Neural progenitor cell (in vitro differentiated cells): ENCODE data around the gene TMX1. TPM values are rescaled to one million over a fixed set of nuclear protein-coding genes. Genes with fewer than 3 reads are reported as not detected.

Experiments
- DNase-seq: peaks from one replicate; pipeline ENCODE4 v3.0.0-alpha.2; 2016; ENCODE audit warnings: low spot score
- H2AFZ ChIP-seq: fragments of 200-600 bp; sonication (generic); replicated peaks from 2 replicates; pipeline ENCODE4 v1.6.1; 2016; ENCODE audit warnings: antibody characterized with exemption
- H3F3A ChIP-seq: fragments of 200-600 bp; sonication (generic); 2 replicates; pipeline ENCODE4 v1.6.1; 2016; ENCODE audit warnings: antibody characterized with exemption, low read depth
- H3K27ac ChIP-seq: fragments of 200-600 bp; sonication (generic); 2 replicates; pipeline ENCODE4 v1.5.1; 2016; ENCODE audit warnings: mild to moderate bottlenecking
- H3K27me3 ChIP-seq: fragments of 200-600 bp; sonication (generic); 2 replicates; pipeline ENCODE4 v1.6.1; 2016; ENCODE audit warnings: mild to moderate bottlenecking, moderate library complexity
- H3K36me3 ChIP-seq: fragments of 200-600 bp; sonication (generic); 2 replicates; pipeline ENCODE4 v1.5.1; 2016
- H3K4me1 ChIP-seq: fragments of 200-600 bp; sonication (generic); 2 replicates; pipeline ENCODE4 v1.6.1; 2016; ENCODE audit warnings: mixed run types
- H3K4me2 ChIP-seq: fragments of 200-600 bp; sonication (generic); 2 replicates; pipeline ENCODE4 v1.6.1; 2016
- H3K4me3 ChIP-seq: fragments of 200-600 bp; sonication (generic); 2 replicates; pipeline ENCODE4 v1.5.1; 2016
- H3K79me2 ChIP-seq: fragments of 200-600 bp; sonication (generic); 2 replicates; pipeline ENCODE4 v1.6.1; 2016; ENCODE audit warnings: low read depth
- H3K9ac ChIP-seq: fragments of 200-600 bp; sonication (generic); 2 replicates; pipeline ENCODE4 v1.6.1; 2016
- H3K9me3 ChIP-seq: fragments of 200-600 bp; sonication (generic); 2 replicates; pipeline ENCODE4 v1.5.1; 2016; ENCODE audit warnings: low read depth
- H4K20me1 ChIP-seq: fragments of 200-600 bp; sonication (generic); 2 replicates; pipeline ENCODE4 v1.6.1; 2016; ENCODE audit warnings: low read depth
- H3K27ac Mint-ChIP-seq: 3 replicates; pipeline ENCODE4 v1.8.0; 2021; ENCODE audit warnings: mixed read lengths
- H3K27me3 Mint-ChIP-seq: 2 replicates; pipeline ENCODE4 v1.8.0; 2022; ENCODE audit warnings: low read depth, mild to moderate bottlenecking, inconsistent platforms, moderate library complexity, mixed read lengths; ENCODE audit not compliant: insufficient read depth
- H3K36me3 Mint-ChIP-seq: 3 replicates; pipeline ENCODE4 v1.8.0; 2021; ENCODE audit warnings: mixed read lengths
- H3K4me1 Mint-ChIP-seq: 3 replicates; pipeline ENCODE4 v1.8.0; 2021; ENCODE audit warnings: mixed read lengths
- H3K4me3 Mint-ChIP-seq: 3 replicates; pipeline ENCODE4 v1.8.0; 2021; ENCODE audit warnings: mild to moderate bottlenecking, moderate library complexity, mixed read lengths
- H3K9me3 Mint-ChIP-seq: 3 replicates; pipeline ENCODE4 v1.8.0; 2020; ENCODE audit warnings: mixed read lengths
- EZH2 ChIP-seq: fragments of 200-600 bp; sonication (generic); IDR thresholded peaks from 2 replicates; pipeline ENCODE4 v1.6.1; 2017; ENCODE audit warnings: antibody characterized with exemption, mild to moderate bottlenecking, moderate library complexity
- EZH2phosphoT487 ChIP-seq: fragments of 200-600 bp; sonication (generic); IDR thresholded peaks from 2 replicates; pipeline ENCODE4 v1.6.1; 2017; ENCODE audit warnings: antibody characterized with exemption
- total RNA-seq: library from RNA; depleted of rRNA; stranded (reverse); fragments of >200 nt; gene quantifications from 2 replicates; pipeline ENCODE4 v1.2.3, GENCODE V29; 2015; ENCODE audit warnings: low replicate concordance
- TF ChIP-seq, protein P1 (sequence below): fragments of 200-600 bp; sonication (generic); IDR thresholded peaks from 2 replicates; pipeline ENCODE4 v1.5.1; 2017; ENCODE audit warnings: antibody characterized with exemption, mild to moderate bottlenecking

Gene TMX1
- total RNA-seq, 1 donor from 2014 or later: 96.4 TPM

DNA sequence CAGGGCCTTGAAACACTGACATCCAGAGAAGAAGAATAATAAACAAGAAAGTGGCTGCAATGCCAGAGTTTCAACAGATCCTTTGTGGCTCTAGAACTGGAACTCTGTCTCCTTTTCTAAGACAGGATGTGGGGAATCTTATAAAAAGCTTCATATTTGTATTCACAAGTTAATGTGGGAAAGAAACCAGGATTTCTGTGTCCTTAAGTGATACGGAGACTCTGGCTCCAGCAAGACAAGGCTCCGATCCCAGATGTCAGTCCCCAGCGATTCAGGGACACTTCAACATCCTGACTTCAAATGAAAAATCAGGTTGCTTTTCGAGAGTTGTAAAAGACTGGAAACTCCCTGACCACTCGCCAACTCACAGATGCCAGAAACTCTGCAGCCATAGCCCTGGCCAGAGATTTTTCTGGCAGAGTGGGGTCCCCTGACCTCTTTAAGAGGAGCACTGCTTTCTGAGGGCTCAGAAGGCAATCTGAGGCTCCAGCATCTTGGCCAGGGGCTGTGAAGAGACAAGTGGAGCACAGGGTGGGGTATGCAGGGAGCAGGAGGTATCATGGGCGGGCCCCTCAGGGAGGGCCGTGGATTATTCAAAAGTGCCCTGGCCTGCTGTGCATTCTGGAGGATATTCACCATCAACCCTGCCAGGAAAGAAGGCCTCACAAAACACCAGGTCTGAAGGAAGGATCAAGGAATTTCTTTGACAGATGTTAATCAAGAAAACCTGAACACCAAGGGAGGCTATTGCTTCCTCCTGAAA, 53.3 kb downstream of the TMX1 start:
- H3K4me2 ChIP-seq: no peak overlapping the region
- TF ChIP-seq, protein P1, sequence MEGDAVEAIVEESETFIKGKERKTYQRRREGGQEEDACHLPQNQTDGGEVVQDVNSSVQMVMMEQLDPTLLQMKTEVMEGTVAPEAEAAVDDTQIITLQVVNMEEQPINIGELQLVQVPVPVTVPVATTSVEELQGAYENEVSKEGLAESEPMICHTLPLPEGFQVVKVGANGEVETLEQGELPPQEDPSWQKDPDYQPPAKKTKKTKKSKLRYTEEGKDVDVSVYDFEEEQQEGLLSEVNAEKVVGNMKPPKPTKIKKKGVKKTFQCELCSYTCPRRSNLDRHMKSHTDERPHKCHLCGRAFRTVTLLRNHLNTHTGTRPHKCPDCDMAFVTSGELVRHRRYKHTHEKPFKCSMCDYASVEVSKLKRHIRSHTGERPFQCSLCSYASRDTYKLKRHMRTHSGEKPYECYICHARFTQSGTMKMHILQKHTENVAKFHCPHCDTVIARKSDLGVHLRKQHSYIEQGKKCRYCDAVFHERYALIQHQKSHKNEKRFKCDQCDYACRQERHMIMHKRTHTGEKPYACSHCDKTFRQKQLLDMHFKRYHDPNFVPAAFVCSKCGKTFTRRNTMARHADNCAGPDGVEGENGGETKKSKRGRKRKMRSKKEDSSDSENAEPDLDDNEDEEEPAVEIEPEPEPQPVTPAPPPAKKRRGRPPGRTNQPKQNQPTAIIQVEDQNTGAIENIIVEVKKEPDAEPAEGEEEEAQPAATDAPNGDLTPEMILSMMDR: no peak
- H3K9me3 Mint-ChIP-seq: no peaks in the 10 kb centered on the region

DNA sequence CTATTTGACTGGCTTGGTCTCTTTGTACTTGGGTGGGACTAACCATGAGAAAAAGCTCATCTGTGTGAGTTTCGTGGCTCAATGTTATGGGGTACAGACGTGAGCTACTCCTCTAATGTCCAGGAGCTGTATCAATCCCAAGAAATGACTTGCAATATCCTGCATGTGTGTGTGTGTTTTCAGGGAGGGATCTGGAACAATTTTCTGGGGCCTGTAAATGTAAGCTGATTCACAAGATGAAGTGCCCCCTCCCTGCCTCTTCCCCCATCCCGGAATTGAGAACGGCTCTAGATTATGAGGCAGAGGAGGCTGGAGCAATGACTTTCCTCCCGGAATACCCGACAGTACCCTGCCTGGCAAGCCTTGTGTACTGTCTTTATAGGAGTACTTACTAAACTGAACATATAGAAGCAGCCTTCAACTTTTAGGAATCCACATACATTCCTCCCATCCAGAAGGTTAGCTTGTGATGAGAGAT, 53.9 kb downstream of the TMX1 start:
- Histone ChIP-seq H3K4me2 (no peak overlapping the region), H3K27ac (no peak overlapping the region), H4K20me1 (no peaks in the 10 kb centered on the region), H3K9ac (no peak overlapping the region), H3K4me1 (no peaks in the 10 kb centered on the region), H3K36me3 (no peaks in the 10 kb centered on the region), H3K9me3 (no peaks in the 10 kb centered on the region), H2AFZ (no peak overlapping the region), H3K79me2 (no peaks in the 10 kb centered on the region), H3K4me3 (no peak overlapping the region), H3K27me3 (no peaks in the 10 kb centered on the region), H3F3A (no peaks in the 10 kb centered on the region)
- Mint-ChIP-seq H3K36me3 (no peaks in the 10 kb centered on the region), H3K27me3 (no peaks in the 10 kb centered on the region), H3K27ac (no peak overlapping the region), H3K9me3 (no peaks in the 10 kb centered on the region), H3K4me3 (no peak overlapping the region), H3K4me1 (peaks cover 18% of the 10 kb centered on the region)
- no peak for TF ChIP-seq EZH2
- no peak for TF ChIP-seq EZH2phosphoT487
- TF ChIP-seq, protein P1: no peak
- no peak for DNase-seq

More for the DNA sequence above, 53.3 kb downstream of the TMX1 start:
- H3K4me1 ChIP-seq: no peaks in the 10 kb centered on the region
- no peak for DNase-seq
- H3K27ac ChIP-seq: no peak overlapping the region
- H3K4me3 ChIP-seq: no peak overlapping the region
- H4K20me1 ChIP-seq: no peaks in the 10 kb centered on the region
- Mint-ChIP-seq H3K4me1 (peaks cover 18% of the 10 kb centered on the region), H3K27ac (no peak overlapping the region), H3K27me3 (peaks cover 3% of the 10 kb centered on the region), H3K4me3 (no peak overlapping the region), H3K36me3 (no peaks in the 10 kb centered on the region)
- H2AFZ ChIP-seq: no peak overlapping the region
- H3K27me3 ChIP-seq: no peaks in the 10 kb centered on the region
- no peaks in the 10 kb centered on the region for H3K9me3 ChIP-seq
- H3K79me2 ChIP-seq: no peaks in the 10 kb centered on the region
- H3K36me3 ChIP-seq: no peaks in the 10 kb centered on the region
- H3K9ac ChIP-seq: no peak overlapping the region
- H3F3A ChIP-seq: no peaks in the 10 kb centered on the region

DNA sequence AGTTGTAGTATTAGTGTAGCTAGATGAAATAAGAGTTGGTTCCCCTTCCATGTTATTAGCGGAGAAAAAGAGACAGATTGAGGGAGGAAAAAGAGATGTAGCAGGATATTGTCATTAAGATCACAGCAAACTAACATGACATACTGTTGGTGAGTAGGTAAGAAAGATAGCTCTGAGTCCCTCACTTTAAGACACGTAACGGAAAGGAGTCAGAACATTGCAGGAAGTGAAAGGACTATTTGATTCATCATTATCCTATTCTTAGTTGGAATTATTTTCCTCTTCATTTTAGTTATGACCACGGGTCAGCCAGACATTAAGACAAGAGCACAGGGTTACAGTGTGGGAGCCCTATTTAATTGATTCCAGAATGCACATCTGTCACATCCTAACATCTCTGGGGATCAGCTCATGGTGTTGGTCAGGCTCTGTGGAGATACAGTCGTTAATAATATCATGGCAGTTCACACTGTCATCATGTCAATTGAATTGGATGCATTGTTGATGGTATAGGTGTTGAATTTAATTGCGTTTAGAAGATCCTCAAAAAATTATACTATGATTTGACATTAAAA, 55.0 kb downstream of the TMX1 start:
- Mint-ChIP-seq H3K9me3 (no peaks in the 10 kb centered on the region), H3K4me1 (peaks cover 18% of the 10 kb centered on the region), H3K27ac (no peak overlapping the region), H3K27me3 (no peaks in the 10 kb centered on the region), H3K4me3 (no peak overlapping the region), H3K36me3 (no peaks in the 10 kb centered on the region)
- Histone ChIP-seq H3K9ac (no peak overlapping the region), H3K27ac (no peak overlapping the region), H3K9me3 (no peaks in the 10 kb centered on the region), H3K36me3 (no peaks in the 10 kb centered on the region), H3K4me1 (no peaks in the 10 kb centered on the region), H3K27me3 (no peaks in the 10 kb centered on the region), H3F3A (no peaks in the 10 kb centered on the region), H3K79me2 (no peaks in the 10 kb centered on the region), H3K4me2 (no peak overlapping the region), H4K20me1 (no peaks in the 10 kb centered on the region), H3K4me3 (no peak overlapping the region), H2AFZ (no peak overlapping the region)
- DNase-seq: no peak
- TF ChIP-seq EZH2phosphoT487 (no peak), EZH2 (no peak)
- TF ChIP-seq, protein P1: no peak
